HCT116 (cell line): ENCODE results near the gene SLC17A5. TPM values are rescaled to one million over a fixed set of nuclear protein-coding genes. Genes with fewer than 3 reads are reported as not detected.

Experiments
- ATAC-seq: fragments of 200-7000 bp; cut with Tn5 transposase; 2 replicates; pipeline ENCODE4 v1.9.1; 2020; ENCODE audit warnings: mild to moderate bottlenecking, moderate library complexity
- BruUV-seq: library from RNA; stranded (reverse); fragments of 400-500 nt; replicated peaks from 2 replicates; lab custom pipeline; 2021; lab: Mats Ljungman, UMichigan
- CTCF ChIA-PET: fragments of 300-600 bp; sonication (Branson Sonifier 250); formaldehyde crosslinking; loops from one replicate; lab custom pipeline; 2021; ENCODE audit warnings: antibody characterized with exemption; lab: Charles Lee
- POLR2A ChIA-PET: fragments of 300-600, 350-600 bp; sonication (Branson Sonifier 250); formaldehyde crosslinking; loops from one replicate; lab custom pipeline; 2021; ENCODE audit warnings: antibody characterized with exemption; lab: Charles Lee
- RAD21 ChIA-PET, 2 experiments: fragments of 300-600 bp; sonication (Branson Sonifier 250); formaldehyde crosslinking; loops; one replicate each; lab custom pipeline; 2023; ENCODE audit warnings: low total read pairs in 2 of 2; ENCODE audit not compliant: uncharacterized antibody in 2 of 2, unreplicated experiment in 2 of 2, low non-redundant PET in 1 of 2; lab: Charles Lee
- DNase-seq: peaks from one replicate; pipeline ENCODE4 v3.0.0-alpha.2; 2010; ENCODE audit warnings: low read depth, low spot score
- H2AFZ ChIP-seq: fragments of 200-600 bp; shearing (Covaris generic), sonication (generic); 2 replicates; pipeline ENCODE4 v1.6.1; 2017; ENCODE audit warnings: low read depth, mixed run types, mixed read lengths, antibody characterized with exemption, low read length; ENCODE audit not compliant: poor library complexity, severe bottlenecking
- H3K27ac ChIP-seq: 2 replicates; pipeline ENCODE4 v1.5.1; 2012; ENCODE audit warnings: low read depth, low read length
- H3K27me3 ChIP-seq: fragments of 200-600 bp; sonication (generic); 2 replicates; pipeline ENCODE4 v1.6.1; 2016; ENCODE audit warnings: mixed run types, low read length, mixed read lengths; ENCODE audit not compliant: insufficient read depth
- H3K36me3 ChIP-seq, 2 experiments: fragments of 200-500 bp in 1 of 2; fragments of 200-600 bp in 1 of 2; sonication (Bioruptor generic) in 1 of 2; sonication (generic) in 1 of 2; 2 replicates each; pipeline versions ENCODE4 v1.5.1 to v1.6.1; 2014 to 2016; ENCODE audit warnings: low read length in 2 of 2, inconsistent platforms in 1 of 2, mixed read lengths in 1 of 2, mixed run types in 1 of 2; ENCODE audit not compliant: insufficient read depth in 2 of 2, control insufficient read depth in 1 of 2
- H3K4me1 ChIP-seq, 2 experiments: fragments of 200-600 bp in 1 of 2; sonication (generic) in 1 of 2; 2 replicates each; pipeline versions ENCODE4 v1.5.1 to v1.6.1; 2012 to 2017; ENCODE audit warnings: low read length in 2 of 2, inconsistent platforms in 1 of 2, mild to moderate bottlenecking in 1 of 2, mixed read lengths in 1 of 2, mixed run types in 1 of 2, moderate library complexity in 1 of 2; ENCODE audit not compliant: insufficient read depth in 2 of 2, control insufficient read depth in 1 of 2
- H3K4me2 ChIP-seq: fragments of 200-600 bp; sonication (generic); 2 replicates; pipeline ENCODE4 v1.6.1; 2017; ENCODE audit warnings: mixed run types, low read length, mixed read lengths
- H3K4me3 ChIP-seq, 2 experiments: fragments of 200-600 bp in 1 of 2; sonication (generic) in 1 of 2; replicated peaks in 1 of 2; 2 replicates each; pipeline ENCODE4 v1.5.1; 2011 to 2016; ENCODE audit warnings: low read length in 2 of 2, control low read depth in 1 of 2, low read depth in 1 of 2, mild to moderate bottlenecking in 1 of 2, mixed read lengths in 1 of 2, mixed run types in 1 of 2
- H3K79me2 ChIP-seq: fragments of 200-600 bp; sonication (generic); 2 replicates; pipeline ENCODE4 v1.6.1; 2017; ENCODE audit warnings: mild to moderate bottlenecking, mixed run types, low read length, moderate library complexity, mixed read lengths; ENCODE audit not compliant: insufficient read depth
- H3K9ac ChIP-seq: fragments of 200-600 bp; sonication (generic); 2 replicates; pipeline ENCODE4 v1.6.1; 2016; ENCODE audit warnings: low read length, mixed read lengths
- H3K9me2 ChIP-seq: fragments of 200-600 bp; sonication (generic), shearing (Covaris generic); 2 replicates; pipeline ENCODE4 v1.6.1; 2017; ENCODE audit warnings: mixed run types, mild to moderate bottlenecking, moderate library complexity; ENCODE audit not compliant: insufficient read depth
- H3K9me3 ChIP-seq, 2 experiments: fragments of 200-500 bp in 1 of 2; fragments of 200-600 bp in 1 of 2; sonication (Bioruptor generic) in 1 of 2; sonication (generic) in 1 of 2; 2 replicates each; pipeline ENCODE4 v1.6.1; 2014 to 2017; ENCODE audit warnings: low read length in 2 of 2, mixed read lengths in 2 of 2, inconsistent platforms in 1 of 2, low read depth in 1 of 2, mild to moderate bottlenecking in 1 of 2, mixed run types in 1 of 2, moderate library complexity in 1 of 2; ENCODE audit not compliant: control insufficient read depth in 1 of 2, insufficient read depth in 1 of 2
- H4K20me1 ChIP-seq: fragments of 200-600 bp; sonication (generic), shearing (Covaris generic); 2 replicates; pipeline ENCODE4 v1.6.1; 2017; ENCODE audit warnings: mixed run types, mild to moderate bottlenecking, moderate library complexity; ENCODE audit not compliant: insufficient read depth
- CBX3 ChIP-seq: IDR thresholded peaks from 2 replicates; pipeline ENCODE4 v1.6.1; 2012; ENCODE audit warnings: low read depth
- EGR1 ChIP-seq: IDR thresholded peaks from 2 replicates; pipeline ENCODE4 v1.6.1; 2012; ENCODE audit warnings: low read depth
- ELF1 ChIP-seq: IDR thresholded peaks from 2 replicates; pipeline ENCODE4 v1.6.1; 2012; ENCODE audit warnings: low read depth, borderline replicate concordance
- FOSL1 ChIP-seq: IDR thresholded peaks from 2 replicates; pipeline ENCODE4 v1.6.1; 2012; ENCODE audit warnings: low read depth
- JUND ChIP-seq: IDR thresholded peaks from 2 replicates; pipeline ENCODE4 v1.6.1; 2012
- POLR2AphosphoS5 ChIP-seq: IDR thresholded peaks from 2 replicates; pipeline ENCODE4 v1.6.1; 2011; ENCODE audit warnings: mild to moderate bottlenecking, low read depth, low read length, moderate library complexity
- SIN3A ChIP-seq: IDR thresholded peaks from 2 replicates; pipeline ENCODE4 v1.6.1; 2012; ENCODE audit warnings: low read depth
- TCF7L2 ChIP-seq: IDR thresholded peaks from 2 replicates; pipeline ENCODE4 v1.7.0; 2011; ENCODE audit warnings: borderline replicate concordance, inconsistent platforms; ENCODE audit not compliant: insufficient read depth, insufficient read length; ENCODE audit errors: extremely low read depth
- ZFX ChIP-seq: fragments of 450-650 bp; IDR thresholded peaks from 2 replicates; pipeline ENCODE4 v1.6.1; 2017
- ZNF274 ChIP-seq: fragments of 200-500 bp; sonication (Bioruptor generic); IDR thresholded peaks from 2 replicates; pipeline ENCODE4 v1.6.1; 2014; ENCODE audit warnings: mild to moderate bottlenecking, low read depth, low read length, inconsistent platforms
- intact Hi-C: fragments of 100-400 bp; cut with micrococcal nuclease; formaldehyde crosslinking; loops from 2 replicates; pipeline ENCODE4 v1.10.0; 2022
- total RNA-seq: library from RNA; stranded (reverse); gene quantifications from one replicate; pipeline ENCODE4 v1.2.1, GENCODE V29; 2021; ENCODE audit not compliant: unreplicated experiment
- TF ChIP-seq, protein P1 (sequence below), 3 experiments: fragments of 200-600 bp in 1 of 3; sonication (generic) in 1 of 3; IDR thresholded peaks in 2 of 3; conservative IDR thresholded peaks in 1 of 3; 2 replicates each; pipeline ENCODE4 v1.5.1; 2012 to 2017; ENCODE audit warnings: low read depth in 2 of 3, low read length in 2 of 3, antibody characterized with exemption in 1 of 3, borderline replicate concordance in 1 of 3, control low read depth in 1 of 3, mild to moderate bottlenecking in 1 of 3, mixed read lengths in 1 of 3, mixed run types in 1 of 3, moderate library complexity in 1 of 3; ENCODE audit not compliant: insufficient read depth in 1 of 3
- TF ChIP-seq, protein P2 (sequence below): IDR thresholded peaks from 2 replicates; pipeline ENCODE4 v1.6.1; 2012
- TF ChIP-seq, protein P3 (sequence below): IDR thresholded peaks from 2 replicates; pipeline ENCODE4 v1.6.1; 2011; ENCODE audit warnings: mild to moderate bottlenecking, low read length, moderate library complexity; ENCODE audit not compliant: insufficient replicate concordance; ENCODE audit errors: extremely low read depth
- TF ChIP-seq, protein P4 (sequence below): IDR thresholded peaks from 2 replicates; pipeline ENCODE4 v1.6.1; 2012; ENCODE audit warnings: low read depth

SLC17A5 gene
- total RNA-seq, 1 experiment from 2014 or later: 17.0 TPM

DNA sequence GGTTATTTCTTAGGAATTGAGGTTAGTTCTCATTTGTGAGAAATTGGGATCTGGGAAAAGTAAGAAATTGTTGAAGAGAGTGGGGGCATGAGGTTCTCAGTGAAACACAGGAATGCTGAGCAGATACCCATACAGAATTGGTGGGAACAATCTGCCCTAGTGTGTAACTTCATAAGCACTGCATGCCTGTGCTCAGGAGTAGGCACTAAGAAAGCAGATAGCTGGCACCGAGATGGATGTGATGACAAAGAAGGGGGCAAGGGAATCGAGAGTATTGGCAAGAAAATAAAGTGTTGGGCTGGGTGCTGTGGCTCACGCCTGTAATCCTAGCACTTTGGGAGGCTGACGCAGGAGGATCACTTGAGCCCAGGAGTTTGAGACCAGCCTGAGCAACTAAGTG is 4.0 kb downstream of the SLC17A5 start (continued):
- TF ChIP-seq, protein P1, sequence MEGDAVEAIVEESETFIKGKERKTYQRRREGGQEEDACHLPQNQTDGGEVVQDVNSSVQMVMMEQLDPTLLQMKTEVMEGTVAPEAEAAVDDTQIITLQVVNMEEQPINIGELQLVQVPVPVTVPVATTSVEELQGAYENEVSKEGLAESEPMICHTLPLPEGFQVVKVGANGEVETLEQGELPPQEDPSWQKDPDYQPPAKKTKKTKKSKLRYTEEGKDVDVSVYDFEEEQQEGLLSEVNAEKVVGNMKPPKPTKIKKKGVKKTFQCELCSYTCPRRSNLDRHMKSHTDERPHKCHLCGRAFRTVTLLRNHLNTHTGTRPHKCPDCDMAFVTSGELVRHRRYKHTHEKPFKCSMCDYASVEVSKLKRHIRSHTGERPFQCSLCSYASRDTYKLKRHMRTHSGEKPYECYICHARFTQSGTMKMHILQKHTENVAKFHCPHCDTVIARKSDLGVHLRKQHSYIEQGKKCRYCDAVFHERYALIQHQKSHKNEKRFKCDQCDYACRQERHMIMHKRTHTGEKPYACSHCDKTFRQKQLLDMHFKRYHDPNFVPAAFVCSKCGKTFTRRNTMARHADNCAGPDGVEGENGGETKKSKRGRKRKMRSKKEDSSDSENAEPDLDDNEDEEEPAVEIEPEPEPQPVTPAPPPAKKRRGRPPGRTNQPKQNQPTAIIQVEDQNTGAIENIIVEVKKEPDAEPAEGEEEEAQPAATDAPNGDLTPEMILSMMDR (IDR thresholded peaks at IDR 0.05 in 2 of 3, conservative IDR thresholded peaks at IDR 0.05 in 1 of 3; ENCODE audit: borderline replicate concordance in 1 of 3, insufficient read depth in 1 of 3, low read depth in 2 of 3, low read length in 2 of 3): no peak
- no peak for TF ChIP-seq SIN3A
- TF ChIP-seq, all 23 proteins: peak for 0

DNA sequence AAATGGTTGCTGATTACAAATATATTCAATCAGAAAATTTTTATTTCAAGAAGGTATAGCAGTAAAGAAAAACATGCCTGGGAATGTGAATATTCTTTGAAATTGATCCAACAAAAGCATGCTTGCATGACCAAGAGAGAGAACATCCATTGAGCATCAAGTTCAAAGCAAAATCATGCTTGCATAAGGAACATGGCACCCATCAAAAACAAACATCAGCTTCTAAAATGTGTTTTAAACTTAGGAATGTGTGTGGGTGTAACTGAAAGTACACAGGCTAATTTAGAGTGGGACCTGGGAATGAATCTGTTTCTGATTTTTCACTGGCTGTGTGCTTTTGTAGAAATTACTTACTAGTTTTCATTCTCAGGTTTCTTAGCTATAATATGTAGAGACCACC is 5.6 kb downstream of the SLC17A5 start:
- peak overlapping the region; percentile 56; the same call in 1 of the 2 replicates for H3K27ac ChIP-seq
- no peak overlapping the region for H2AFZ ChIP-seq
- ChIA-PET RAD21 (no interaction called here), POLR2A (interaction anchor here (2.0 kb wide), 1 partner anchor 128 kb away, joined by 8 read pairs; the partner anchor contains the start of gene EEF1A1), CTCF (no interaction called here)
- ATAC-seq (no peak), DNase-seq (no peak)
- H3K4me1 ChIP-seq: peaks cover 43 to 49% of the 10 kb centered on the region in 2 experiments
- H3K79me2 ChIP-seq: peaks cover 13% of the 10 kb centered on the region
- no peaks in the 10 kb centered on the region for H3K9me3 ChIP-seq
- intact Hi-C loops: no loop called here
- H4K20me1 ChIP-seq: no peaks in the 10 kb centered on the region
- peak overlapping the region; percentile 50 for H3K4me2 ChIP-seq
- BruUV-seq: no TSS peak
- no peaks in the 10 kb centered on the region for H3K36me3 ChIP-seq
- H3K4me3 ChIP-seq: 0 out of 4 replicates have a peak overlapping the region, but pooled peaks of 1 of the 2 experiments have one; percentile 3
- no peaks in the 10 kb centered on the region for H3K9me2 ChIP-seq
- H3K9ac ChIP-seq: peak overlapping the region; percentile 7; the same call in 1 of the 2 replicates
- no peaks in the 10 kb centered on the region for H3K27me3 ChIP-seq
- TF ChIP-seq, protein P1 (IDR thresholded peaks at IDR 0.05 in 2 of 3, conservative IDR thresholded peaks at IDR 0.05 in 1 of 3; ENCODE audit: borderline replicate concordance in 1 of 3, insufficient read depth in 1 of 3, low read depth in 2 of 3, low read length in 2 of 3): no peak
- TF ChIP-seq TCF7L2: no peak
- TF ChIP-seq CBX3: no peak
- TF ChIP-seq, protein P2, sequence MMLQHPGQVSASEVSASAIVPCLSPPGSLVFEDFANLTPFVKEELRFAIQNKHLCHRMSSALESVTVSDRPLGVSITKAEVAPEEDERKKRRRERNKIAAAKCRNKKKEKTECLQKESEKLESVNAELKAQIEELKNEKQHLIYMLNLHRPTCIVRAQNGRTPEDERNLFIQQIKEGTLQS: no peak
- TF ChIP-seq, protein P3, sequence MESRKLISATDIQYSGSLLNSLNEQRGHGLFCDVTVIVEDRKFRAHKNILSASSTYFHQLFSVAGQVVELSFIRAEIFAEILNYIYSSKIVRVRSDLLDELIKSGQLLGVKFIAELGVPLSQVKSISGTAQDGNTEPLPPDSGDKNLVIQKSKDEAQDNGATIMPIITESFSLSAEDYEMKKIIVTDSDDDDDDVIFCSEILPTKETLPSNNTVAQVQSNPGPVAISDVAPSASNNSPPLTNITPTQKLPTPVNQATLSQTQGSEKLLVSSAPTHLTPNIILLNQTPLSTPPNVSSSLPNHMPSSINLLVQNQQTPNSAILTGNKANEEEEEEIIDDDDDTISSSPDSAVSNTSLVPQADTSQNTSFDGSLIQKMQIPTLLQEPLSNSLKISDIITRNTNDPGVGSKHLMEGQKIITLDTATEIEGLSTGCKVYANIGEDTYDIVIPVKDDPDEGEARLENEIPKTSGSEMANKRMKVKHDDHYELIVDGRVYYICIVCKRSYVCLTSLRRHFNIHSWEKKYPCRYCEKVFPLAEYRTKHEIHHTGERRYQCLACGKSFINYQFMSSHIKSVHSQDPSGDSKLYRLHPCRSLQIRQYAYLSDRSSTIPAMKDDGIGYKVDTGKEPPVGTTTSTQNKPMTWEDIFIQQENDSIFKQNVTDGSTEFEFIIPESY: no peak
- TF ChIP-seq, protein P4, sequence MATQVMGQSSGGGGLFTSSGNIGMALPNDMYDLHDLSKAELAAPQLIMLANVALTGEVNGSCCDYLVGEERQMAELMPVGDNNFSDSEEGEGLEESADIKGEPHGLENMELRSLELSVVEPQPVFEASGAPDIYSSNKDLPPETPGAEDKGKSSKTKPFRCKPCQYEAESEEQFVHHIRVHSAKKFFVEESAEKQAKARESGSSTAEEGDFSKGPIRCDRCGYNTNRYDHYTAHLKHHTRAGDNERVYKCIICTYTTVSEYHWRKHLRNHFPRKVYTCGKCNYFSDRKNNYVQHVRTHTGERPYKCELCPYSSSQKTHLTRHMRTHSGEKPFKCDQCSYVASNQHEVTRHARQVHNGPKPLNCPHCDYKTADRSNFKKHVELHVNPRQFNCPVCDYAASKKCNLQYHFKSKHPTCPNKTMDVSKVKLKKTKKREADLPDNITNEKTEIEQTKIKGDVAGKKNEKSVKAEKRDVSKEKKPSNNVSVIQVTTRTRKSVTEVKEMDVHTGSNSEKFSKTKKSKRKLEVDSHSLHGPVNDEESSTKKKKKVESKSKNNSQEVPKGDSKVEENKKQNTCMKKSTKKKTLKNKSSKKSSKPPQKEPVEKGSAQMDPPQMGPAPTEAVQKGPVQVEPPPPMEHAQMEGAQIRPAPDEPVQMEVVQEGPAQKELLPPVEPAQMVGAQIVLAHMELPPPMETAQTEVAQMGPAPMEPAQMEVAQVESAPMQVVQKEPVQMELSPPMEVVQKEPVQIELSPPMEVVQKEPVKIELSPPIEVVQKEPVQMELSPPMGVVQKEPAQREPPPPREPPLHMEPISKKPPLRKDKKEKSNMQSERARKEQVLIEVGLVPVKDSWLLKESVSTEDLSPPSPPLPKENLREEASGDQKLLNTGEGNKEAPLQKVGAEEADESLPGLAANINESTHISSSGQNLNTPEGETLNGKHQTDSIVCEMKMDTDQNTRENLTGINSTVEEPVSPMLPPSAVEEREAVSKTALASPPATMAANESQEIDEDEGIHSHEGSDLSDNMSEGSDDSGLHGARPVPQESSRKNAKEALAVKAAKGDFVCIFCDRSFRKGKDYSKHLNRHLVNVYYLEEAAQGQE: no peak
- TF ChIP-seq JUND: no peak
- no peak for TF ChIP-seq ZFX
- TF ChIP-seq EGR1: no peak
- TF ChIP-seq FOSL1: no peak
- no peak for TF ChIP-seq ELF1
- TF ChIP-seq POLR2AphosphoS5: no peak
- TF ChIP-seq ZNF274: no peak
